Measurements from ENCODE around the gene HELZ.

Gene HELZ, protein sequence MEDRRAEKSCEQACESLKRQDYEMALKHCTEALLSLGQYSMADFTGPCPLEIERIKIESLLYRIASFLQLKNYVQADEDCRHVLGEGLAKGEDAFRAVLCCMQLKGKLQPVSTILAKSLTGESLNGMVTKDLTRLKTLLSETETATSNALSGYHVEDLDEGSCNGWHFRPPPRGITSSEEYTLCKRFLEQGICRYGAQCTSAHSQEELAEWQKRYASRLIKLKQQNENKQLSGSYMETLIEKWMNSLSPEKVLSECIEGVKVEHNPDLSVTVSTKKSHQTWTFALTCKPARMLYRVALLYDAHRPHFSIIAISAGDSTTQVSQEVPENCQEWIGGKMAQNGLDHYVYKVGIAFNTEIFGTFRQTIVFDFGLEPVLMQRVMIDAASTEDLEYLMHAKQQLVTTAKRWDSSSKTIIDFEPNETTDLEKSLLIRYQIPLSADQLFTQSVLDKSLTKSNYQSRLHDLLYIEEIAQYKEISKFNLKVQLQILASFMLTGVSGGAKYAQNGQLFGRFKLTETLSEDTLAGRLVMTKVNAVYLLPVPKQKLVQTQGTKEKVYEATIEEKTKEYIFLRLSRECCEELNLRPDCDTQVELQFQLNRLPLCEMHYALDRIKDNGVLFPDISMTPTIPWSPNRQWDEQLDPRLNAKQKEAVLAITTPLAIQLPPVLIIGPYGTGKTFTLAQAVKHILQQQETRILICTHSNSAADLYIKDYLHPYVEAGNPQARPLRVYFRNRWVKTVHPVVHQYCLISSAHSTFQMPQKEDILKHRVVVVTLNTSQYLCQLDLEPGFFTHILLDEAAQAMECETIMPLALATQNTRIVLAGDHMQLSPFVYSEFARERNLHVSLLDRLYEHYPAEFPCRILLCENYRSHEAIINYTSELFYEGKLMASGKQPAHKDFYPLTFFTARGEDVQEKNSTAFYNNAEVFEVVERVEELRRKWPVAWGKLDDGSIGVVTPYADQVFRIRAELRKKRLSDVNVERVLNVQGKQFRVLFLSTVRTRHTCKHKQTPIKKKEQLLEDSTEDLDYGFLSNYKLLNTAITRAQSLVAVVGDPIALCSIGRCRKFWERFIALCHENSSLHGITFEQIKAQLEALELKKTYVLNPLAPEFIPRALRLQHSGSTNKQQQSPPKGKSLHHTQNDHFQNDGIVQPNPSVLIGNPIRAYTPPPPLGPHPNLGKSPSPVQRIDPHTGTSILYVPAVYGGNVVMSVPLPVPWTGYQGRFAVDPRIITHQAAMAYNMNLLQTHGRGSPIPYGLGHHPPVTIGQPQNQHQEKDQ (N-terminal part only)

DNA sequence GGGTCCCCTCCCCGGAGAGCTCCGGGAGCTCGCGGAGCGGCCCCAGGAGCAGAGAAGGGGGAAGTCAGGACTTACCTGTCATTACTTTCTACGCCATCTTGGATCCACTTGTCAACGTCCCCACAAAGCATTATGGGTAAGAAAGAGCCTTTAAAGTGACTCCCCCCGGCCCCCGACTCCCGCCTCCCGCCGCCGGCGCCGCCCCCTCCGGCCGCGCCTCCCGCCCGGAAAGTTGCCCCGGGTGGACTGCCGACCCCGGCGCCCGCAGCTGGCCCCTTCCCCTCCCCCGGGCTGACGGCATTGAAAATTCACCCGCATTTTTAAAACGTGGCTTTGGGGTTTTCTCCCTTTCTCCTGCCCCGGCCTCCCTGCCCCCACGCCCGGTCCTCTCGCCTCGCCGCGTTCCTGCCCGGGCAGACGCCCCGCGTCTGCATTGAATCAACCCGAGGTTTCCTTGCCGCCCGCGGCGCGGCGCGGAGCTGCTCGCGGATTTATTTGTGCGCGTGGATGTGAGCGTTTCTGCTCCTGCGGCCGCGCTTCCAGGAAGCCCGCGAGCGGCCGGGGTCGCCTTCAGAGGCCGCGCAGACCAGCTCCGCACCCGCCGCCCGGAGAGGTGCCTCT lies at the start of gene HELZ:
HELZ (minus strand) TSS at position 124 of the 621 bp plus-strand sequence. CDS start 26,392 bp downstream, outside the sequence.
- in situ Hi-C loops (cut with HindIII; ENCODE audit: low sequenced_read_pairs) = loop anchor here (5.0 kb wide), 1 partner anchor 38 kb away; no protein-coding TSS in a partner anchor

DNA sequence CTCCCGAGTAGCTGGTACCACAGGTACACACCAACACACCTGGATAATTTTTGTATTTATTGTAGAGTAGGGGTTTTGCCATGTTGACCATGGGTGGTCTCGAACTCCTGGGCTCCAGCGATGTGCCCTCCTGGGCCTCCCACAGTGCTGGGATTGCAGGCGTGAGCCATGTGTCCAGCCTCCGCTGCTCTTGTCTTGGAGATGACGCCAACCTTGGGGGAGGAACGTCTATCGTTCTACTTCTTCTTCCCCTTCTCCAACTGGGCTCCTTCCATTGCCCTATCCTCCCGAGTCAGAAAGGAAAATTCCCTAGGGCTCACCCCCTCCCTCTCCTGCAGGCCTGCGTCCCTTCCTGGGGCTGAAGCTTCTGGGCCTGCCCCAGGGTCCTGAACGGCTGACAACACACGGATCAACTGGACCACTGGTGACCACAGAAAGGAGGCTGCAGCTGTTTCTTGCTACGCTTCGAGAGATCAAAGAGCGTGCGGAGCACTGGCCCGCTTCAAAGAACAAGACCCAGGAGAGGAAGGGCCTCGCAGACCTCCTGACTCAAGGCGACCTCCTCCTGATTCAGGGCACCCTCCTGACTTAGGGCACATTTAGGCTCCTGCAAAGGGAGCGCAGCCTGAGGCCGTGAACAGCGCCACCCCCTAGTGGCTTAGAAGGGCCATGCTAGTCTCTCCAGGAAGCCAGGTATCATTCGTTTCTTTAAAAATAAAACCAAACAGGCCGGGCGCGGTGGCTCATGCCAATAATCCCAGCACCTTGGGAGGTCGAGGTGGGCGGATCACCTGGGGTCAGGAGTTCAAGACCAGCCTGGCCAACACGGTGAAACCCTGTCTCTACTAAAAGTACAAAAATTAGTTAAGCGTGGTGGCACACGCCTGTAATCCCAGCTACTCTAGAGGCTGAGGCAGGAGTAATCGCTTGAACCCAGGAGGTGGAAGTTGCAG lies 48.5 kb upstream of the HELZ start:
- in situ Hi-C loops (cut with HindIII; ENCODE audit: low sequenced_read_pairs) = no loop called here

DNA sequence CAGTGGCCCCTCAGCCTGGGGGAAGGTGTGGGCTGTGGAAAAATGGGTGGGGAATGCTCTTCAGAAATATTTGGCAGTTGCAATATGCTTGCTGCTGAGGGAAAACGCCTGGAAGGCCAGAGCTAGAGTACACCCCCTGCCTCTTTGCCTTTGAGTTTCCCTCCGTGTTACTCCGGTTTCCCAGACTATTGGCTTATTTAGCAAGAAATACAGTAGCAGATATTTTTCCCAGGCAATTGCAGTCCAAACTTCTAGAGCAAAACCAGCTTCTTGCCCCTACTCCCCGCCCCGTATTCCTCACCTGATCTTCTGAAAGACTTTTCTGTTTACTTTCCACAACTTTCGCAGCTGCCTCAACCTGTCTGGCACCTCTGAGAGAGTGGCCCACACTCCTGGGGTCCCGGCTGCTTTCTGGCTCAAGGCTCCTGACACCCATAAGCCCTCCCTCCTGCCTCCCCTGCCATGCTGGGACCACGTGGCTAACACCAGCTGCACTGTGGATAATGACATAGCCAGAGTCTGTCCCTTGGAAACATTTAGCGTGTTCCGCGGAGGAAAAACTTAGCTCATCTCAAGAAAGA lies 45.8 kb upstream of the HELZ start:
- in situ Hi-C loops (cut with HindIII; ENCODE audit: low sequenced_read_pairs) = no loop called here

DNA sequence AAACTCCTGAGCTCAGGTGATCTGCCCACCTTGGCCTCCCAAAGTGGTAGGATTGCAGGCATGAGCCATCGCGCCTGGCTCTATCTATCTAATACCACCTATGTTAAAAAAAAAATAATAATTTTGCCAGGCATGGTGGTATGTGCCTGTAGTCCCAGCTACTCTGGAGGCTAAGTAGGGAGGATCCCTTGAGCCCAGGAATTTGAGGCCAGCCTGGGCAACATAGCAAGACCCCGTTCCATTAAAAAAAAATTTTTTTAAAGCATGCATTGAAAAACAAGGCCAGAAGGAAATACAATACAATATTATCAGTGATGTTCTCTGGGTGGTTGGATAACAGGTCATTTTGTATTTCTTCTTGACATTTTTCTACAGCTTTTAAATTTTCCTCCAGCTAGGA lies 45.2 kb upstream of the HELZ start:
- in situ Hi-C loops (cut with HindIII; ENCODE audit: low sequenced_read_pairs) = no loop called here

DNA sequence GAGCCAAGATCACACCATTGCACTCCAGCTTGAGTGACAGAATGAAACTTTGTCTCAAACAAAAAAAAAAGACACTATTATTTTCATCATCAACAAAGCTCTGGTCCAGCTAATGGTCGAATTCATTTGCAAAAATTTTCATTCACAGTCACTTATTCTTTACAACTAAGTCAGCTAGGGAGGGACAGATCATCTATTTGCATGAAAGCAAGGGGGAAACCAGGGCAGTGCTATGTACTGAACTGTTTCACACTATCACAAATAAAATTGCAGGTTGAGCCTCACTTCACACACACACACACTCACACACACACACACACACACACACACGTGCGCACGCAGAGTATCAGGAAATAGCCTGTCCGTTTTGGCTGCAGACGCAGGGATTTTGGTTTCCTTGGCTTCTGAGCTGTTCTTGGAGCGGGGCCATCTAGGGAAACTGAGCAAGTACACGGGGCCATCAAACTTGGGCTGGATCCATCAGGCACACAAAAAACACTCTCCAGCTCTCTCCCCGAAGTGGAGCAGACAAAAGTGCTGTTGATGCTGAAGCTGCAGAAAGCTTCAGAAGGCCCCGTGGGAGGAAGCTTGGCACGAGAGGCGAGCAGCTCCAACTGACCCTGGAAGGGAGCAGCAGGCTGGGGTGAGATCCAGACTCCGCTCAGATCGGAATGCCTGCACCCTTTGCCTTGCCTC lies 44.3 kb upstream of the HELZ start:
- in situ Hi-C loops (cut with HindIII; ENCODE audit: low sequenced_read_pairs) = loop anchor here (5.0 kb wide), 4 partner anchors 43 to 327 kb away; partner anchors contain the start of gene CACNG4

DNA sequence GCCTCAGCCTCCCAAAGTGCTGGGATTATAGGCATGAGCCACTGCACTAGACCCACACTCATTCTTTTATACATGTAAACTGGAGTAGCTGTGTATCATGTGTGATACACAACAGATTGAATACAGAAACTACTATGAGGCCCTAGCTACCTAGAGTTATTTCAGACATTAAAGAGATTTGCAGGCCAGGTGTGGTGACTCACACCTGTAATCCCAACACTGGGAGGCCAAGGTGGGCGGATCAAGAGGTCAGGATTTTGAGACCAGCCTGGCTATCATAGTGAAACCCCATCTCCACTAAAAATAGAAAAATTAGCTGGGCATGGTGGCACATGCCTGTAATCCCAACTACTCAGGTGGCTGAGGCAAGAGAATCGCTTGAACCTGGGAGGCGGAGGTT lies 41.8 kb upstream of the HELZ start:
- in situ Hi-C loops (cut with HindIII; ENCODE audit: low sequenced_read_pairs) = loop anchor here (5.0 kb wide), 4 partner anchors 45 to 325 kb away; partner anchors contain the start of gene CACNG4

DNA sequence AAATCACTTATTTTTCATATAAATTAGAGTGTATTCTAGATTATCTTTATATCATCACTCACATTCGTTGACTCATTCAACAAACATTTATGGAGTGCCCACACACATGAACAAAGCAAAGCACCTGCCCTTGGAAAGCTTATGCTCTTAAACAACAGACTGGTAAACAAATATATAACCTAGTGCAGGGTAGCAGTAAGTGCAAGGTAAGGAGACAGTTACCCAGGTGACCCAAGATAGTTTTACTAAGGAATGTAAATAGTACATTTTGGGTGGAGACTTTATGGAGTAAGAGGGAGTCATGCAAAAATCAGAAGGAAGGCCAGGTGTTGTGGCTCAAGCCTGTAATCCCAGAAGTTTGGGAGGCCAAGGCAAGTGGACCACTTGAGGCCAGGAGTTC lies 40.4 kb upstream of the HELZ start:
- in situ Hi-C loops (cut with HindIII; ENCODE audit: low sequenced_read_pairs) = loop anchor here (5.0 kb wide), 4 partner anchors 47 to 323 kb away; partner anchors contain the start of gene CACNG4

DNA sequence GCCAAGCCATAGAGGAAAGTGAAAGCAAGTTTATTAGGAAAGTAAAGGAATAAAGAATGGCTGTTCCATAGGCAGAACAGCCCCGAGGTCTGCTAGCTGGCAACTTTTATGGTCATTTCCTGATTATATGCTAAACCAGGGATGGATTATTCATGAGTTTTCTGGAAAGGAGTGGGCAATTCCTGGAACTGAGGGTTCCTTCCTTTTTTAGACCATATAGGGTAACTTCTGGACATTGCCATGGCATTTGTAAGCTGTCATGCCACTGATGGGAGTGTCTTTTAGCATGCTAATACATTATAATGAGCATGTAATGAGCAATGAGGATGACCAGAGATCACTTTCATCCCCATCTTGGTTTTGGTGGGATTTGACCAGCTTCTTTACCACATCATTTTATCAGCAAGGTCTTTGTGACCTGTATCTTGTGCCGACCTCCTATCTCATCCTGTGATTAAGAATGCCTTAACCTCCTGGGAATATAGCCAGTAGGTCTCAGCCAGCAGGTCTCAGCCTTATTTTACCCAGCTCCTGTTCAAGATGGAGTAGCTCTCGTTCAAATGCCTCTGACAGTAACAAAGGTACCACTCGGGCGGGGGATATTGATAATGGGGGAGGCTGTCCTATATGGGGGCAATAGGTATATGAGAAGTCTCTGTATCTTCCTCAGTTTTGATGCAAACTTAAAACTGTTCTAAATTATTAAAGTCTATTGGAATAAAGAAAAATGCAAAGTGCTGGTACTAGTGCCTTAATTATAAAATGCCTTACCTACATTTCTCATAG lies 38.9 kb upstream of the HELZ start:
- in situ Hi-C loops (cut with HindIII; ENCODE audit: low sequenced_read_pairs) = no loop called here

DNA sequence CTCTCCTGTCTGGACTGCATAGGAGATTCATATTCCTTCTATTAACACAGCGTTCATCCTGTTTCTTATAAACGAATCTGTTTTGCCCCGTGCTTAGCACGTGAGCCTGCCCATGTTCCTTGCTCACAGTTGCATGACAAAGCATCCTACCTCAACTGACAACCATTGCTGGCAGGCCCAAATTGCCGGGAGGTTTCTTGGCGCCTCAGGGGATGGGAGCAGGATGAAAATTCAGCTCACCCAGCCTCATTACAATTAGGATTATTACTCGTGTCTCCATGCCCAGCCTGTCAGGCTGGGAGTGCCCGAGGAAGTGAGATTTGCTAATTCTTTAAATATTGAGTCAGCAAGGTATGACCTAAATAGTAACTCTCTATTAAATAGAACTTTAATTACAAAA lies 36.7 kb upstream of the HELZ start:
- in situ Hi-C loops (cut with HindIII; ENCODE audit: low sequenced_read_pairs) = no loop called here

DNA sequence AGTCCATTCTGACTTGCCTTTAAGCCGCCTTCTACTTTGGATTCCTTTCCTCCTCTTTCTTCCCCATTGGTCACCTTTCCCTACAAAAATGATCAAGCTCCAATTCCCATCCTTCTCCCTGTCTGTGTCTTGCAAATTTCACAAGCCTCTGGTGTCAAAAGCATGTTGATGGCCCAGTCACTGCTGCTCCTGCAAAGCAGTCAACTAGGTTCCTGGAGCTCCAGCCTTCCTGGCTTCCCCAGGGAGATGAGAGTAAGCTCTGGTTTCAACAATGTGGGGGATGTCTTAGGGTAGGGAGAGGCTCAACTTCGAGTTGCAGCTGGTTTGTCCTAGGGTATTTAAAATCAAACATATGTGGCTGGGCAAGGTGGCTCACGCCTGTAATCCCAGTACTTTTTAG lies 36.1 kb upstream of the HELZ start:
- in situ Hi-C loops (cut with HindIII; ENCODE audit: low sequenced_read_pairs) = no loop called here

DNA sequence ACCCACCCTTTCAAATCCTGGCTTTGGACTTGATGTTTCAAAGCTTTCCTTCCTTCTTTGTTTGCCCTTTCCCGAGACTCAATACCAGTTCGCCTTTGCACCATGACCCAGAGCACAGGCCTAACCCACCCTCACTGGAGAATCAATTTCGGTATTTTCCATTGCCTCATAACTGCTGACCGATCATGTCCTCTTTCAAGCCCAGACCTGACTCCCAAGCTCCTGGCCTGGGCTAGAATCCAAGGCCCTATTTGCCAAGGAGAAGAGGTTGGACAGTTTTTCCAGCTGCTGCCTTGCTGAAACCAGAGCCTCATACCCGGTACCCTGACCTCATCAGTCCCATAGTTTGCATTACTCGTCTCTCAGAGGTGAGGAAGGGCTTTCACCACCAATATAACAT lies 35.3 kb upstream of the HELZ start:
- in situ Hi-C loops (cut with HindIII; ENCODE audit: low sequenced_read_pairs) = no loop called here

DNA sequence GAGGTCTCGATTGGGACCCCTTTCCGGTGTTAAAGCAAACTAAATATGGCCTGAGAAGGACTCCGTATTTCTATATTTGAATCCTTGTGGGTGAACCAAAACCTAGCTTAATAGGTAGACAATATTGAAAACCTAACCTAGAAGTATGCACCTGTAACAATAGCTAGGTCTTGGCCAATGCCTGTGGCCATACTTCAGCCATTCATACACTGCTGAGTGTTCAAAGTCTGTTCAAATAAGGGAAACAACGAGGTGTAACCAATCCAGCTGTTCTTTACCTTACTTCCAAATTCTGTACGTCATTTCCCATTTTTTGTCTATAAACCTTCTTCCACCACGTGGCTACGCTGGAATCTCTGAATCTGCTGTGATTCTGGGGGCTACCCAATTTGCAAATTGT lies 34.1 kb upstream of the HELZ start:
- in situ Hi-C loops (cut with HindIII; ENCODE audit: low sequenced_read_pairs) = no loop called here

DNA sequence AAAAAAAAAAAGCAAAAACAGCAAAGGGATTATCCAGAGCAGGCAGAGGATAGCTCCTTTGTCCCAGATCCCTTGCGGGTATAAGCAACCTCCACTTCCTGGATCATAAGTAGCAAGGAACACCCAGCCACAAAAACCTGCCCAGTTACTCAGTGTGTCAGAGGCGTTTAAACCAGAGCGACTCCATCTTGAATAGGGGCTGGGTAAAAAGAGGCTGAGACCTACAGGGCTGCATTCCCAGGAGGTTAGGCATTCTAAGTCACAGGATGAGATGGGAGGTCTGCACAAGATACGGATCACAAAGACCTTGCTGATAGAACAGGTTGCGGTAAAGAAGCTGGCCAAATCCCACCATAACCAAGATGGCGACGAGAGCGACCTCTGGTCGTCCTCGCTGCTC lies 33.4 kb upstream of the HELZ start:
- in situ Hi-C loops (cut with HindIII; ENCODE audit: low sequenced_read_pairs) = no loop called here

DNA sequence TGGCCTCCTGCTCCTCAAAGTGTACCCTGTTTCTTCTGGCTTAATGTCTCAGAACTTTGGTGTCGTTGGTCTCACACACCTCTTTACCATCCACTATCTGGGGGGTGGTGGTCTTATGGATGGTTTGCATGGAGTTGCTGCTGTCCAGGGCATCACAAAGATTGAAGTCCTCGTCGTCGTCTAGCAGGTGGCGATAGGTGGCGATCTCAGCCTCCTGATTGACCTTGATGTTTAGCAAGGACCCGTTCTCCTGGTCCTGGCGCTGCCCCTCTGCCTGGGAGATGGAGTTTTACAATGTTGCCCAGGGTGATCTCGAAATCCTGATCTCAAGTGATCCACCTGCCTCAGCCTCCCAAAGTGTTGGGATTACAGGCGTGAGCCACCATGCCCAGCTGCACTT lies 31.1 kb upstream of the HELZ start:
- in situ Hi-C loops (cut with HindIII; ENCODE audit: low sequenced_read_pairs) = no loop called here

DNA sequence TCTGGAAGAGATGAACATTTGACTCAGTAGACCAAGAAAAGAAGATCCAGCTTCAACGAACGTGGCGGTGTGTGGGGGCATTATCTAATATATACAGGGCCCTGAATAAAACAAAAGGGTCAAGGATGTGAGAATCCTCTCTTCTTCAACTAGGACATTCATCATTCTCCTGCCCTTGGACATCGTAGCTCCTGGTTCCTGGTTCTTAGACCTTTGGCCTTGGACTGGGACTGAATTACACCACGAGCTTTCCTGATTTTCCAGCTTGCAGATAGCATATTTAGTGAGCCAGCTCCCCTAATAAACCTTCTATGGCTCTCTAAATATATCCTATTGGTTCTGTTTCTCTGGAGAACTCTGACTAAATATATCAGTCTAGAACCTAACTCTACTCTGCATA lies 29.5 kb upstream of the HELZ start:
- in situ Hi-C loops (cut with HindIII; ENCODE audit: low sequenced_read_pairs) = no loop called here

DNA sequence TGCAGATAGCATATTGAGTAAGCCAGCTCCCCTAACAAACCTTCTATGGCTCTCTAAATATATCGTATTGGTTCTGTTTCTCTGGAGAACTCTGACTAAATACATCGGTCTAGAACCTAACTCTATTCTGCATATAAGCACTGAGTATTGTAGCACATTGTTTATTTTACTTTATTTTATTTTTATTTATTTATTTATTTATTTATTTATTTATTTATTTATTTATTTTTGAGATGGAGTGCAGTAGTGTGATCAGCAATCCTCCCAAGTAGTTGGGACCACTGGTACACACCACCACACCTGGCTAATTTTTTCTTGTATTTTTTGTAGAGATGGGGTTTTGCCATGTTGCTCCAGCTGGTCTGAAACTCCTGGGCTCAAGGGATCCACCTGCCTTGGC lies 28.9 kb upstream of the HELZ start:
- in situ Hi-C loops (cut with HindIII; ENCODE audit: low sequenced_read_pairs) = no loop called here

DNA sequence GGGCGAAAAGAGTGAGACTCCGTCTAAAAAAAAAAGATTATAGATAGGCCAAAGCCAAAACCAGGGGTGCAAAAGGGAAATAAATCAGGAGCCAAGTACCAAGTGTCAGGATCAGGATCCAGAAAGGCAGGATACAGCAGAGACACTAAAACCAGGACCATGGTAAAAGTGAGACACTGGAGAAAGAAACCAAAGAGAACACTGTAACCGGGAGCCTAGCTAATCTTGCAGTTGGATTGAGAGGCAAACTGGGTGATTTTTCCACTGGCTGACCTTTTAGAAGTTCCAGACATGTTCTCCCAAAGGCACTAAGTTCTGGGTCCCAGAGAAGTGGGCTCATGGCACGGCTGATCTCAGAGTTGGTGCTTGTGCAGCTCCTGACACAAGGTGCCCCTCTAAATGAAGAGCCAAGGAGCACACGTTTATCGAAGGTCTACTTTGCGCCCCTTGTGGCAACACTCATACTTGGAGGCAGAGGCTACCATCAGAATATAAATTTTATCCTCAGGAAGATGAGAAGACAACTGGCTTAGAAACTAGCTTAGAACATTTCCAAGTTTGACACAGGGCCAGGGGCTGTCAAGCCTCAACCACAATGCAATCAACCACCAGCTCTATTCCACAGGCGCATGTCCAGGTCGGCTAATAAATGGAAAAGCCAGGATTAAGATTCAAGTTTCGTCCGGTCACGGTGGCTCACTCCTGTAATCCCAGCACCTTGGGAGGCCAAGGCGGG lies 27.5 kb upstream of the HELZ start:
- in situ Hi-C loops (cut with HindIII; ENCODE audit: low sequenced_read_pairs) = no loop called here

Data from endothelial cell of hepatic sinusoid (primary cell).